Activated CD8-positive, alpha-beta memory T cell treated with anti-CD3 and anti-CD28 coated beads, Interleukin-2, amount 50 U/mL, for 1 hour (primary cell): ENCODE measurements around the gene CRKL.
"Not testable (repeated sequence)": the region's sequence is repeated elsewhere in the genome, so short reads cannot be mapped to it uniquely, and the experiment has no call there.

Experiments
- DNase-seq: peaks from one replicate; pipeline ENCODE4 v3.0.0-alpha.2; 2020; ENCODE audit errors: extremely low read depth

Gene CRKL

GRCh38 chr22:20967697-20968211, 50.5 kb downstream of the CRKL start:
- no peak for DNase-seq

- DNase-seq: no peak
Observed at GRCh38 chr22:20968281-20968977, 51.2 kb downstream of the CRKL start.

- no peak for DNase-seq
Observed at GRCh38 chr22:20970939-20971657, 53.9 kb downstream of the CRKL start.

GRCh38 chr22:20972014-20972694, 54.9 kb downstream of the CRKL start:
- not testable (repeated sequence) for DNase-seq

- no peak for DNase-seq
Observed at GRCh38 chr22:20972933-20973577, 55.8 kb downstream of the CRKL start.

GRCh38 chr22:20973634-20974286, 56.6 kb downstream of the CRKL start:
- no peak for DNase-seq

- DNase-seq: no peak
Observed at GRCh38 chr22:20974336-20974955, 57.2 kb downstream of the CRKL start.

- no peak for DNase-seq
Observed at GRCh38 chr22:20975541-20976290, 58.5 kb downstream of the CRKL start.

GRCh38 chr22:20976291-20976877, 59.2 kb downstream of the CRKL start:
- DNase-seq: no peak

- DNase-seq: no peak
Observed at GRCh38 chr22:20977019-20977418, 59.8 kb downstream of the CRKL start.

- DNase-seq: no peak
Observed at GRCh38 chr22:20977516-20978170, 60.4 kb downstream of the CRKL start.

GRCh38 chr22:20978419-20978818, 61.2 kb downstream of the CRKL start:
- DNase-seq: no peak

GRCh38 chr22:20979243-20979809, 62.1 kb downstream of the CRKL start:
- DNase-seq: peak; percentile 21

- no peak for DNase-seq
Observed at GRCh38 chr22:20979940-20980453, 62.8 kb downstream of the CRKL start.

GRCh38 chr22:20980523-20980922, 63.3 kb downstream of the CRKL start:
- DNase-seq: no peak

- no peak for DNase-seq
Observed at GRCh38 chr22:20980938-20981722, 63.9 kb downstream of the CRKL start.

GRCh38 chr22:20981787-20982562, 64.8 kb downstream of the CRKL start, which contains the start of gene LZTR1:
Gene LZTR1, plus strand, starts transcription at chr22:20982297. Its CDS starts 75 bp downstream, at chr22:20982372.
- DNase-seq: no peak
